KG1 (cell line): ENCODE measurements around the gene POLE.

Source experiments
- DNase-seq: peaks from one replicate; lab custom pipeline; 2025; lab: John Stamatoyannopoulos, UW

Gene POLE

DNA sequence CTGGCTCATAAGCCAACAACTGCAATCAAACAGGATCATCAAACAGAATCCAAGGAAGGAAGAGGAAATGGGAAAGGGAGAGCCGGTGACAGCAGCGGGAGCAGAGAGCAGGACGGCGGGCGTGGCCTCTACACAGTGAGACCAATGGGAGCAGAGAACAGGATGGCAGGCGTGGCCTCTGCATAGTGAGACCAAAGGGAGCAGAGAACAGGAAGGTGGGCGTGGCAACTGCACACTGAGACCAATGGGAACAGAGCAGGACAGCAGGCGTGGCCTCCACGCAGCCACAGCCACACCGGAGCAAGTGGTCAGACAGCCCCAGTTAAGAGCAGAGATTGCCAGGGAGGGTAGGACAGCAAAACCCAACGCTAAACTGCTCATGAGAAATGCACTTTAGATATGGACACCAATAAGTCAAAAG lies 93.2 kb downstream of the POLE start:
- no peak for DNase-seq

DNA sequence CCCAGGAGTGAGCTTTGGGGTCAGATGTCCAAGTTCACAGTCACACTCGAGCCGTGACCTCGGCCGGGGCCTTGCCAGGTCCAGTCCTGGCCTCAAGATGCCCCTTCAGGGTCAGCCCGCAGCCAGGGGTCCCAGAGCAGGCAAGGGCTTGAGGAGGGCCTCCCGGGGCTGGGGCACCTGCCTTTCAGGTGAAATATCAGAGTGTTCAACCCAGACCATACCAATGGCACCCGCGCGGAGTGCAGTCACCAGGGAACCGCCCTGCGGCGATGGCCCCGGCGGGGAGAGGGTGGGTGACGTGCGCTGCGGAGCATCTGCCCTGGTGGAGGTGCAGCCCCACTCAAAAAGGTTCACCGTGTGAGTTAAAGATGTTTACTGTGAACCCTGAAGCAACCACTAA lies 93.6 kb downstream of the POLE start:
- DNase-seq, result no peak

DNA sequence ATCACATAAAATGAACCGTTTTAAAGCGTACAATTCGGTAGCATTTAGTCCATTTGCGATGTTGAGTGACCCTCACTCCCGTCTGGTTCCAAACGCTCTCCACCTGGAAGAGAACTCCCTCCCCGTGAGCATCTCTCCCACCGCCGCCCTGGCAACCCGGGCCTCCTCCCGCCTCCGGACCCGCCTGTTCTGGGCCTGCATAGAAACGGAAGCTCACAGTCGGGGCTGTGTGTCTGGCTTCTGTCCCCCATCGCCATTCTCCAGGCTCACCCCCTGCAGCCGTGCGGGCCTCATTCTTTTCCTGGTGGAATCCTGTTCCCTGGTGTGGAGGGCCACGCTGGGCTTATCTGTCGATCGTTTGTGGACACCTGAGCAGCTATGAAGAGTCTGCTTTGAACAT lies 94.1 kb downstream of the POLE start:
- DNase-seq, result no peak

DNA sequence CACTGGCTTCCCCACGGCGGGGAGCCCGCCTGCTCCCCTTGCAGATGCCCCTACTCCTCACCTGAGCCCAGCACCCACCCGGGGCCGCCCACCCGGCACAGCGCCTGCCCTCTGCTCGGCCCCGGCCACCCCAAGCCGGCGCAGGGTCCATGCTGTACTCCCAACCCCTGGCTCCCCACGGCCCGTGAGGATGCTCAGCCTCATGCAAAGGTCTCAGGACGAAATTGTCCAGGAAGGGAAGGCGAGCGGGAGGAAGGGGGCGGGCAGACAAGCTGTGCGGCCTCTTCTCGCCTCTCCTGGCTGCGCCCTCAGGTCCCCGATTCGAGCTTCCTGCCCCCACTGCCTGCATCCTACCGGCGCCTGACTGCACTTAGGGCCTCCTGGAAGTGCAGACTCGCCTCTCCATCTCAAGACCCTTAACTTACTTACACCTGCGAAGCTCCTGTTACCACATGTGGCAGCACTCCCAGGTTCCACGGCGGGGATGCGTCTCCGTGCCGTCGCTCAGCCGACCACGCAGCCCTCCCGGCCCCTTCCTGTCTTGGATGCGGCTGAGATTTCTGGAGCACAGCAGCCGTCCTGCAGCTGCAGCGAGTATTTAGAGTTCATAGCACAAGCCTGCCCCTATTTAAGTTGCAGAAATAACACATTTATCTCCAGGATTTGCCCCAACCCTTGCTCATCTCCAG lies 94.7 kb downstream of the POLE start:
- no peak for DNase-seq

DNA sequence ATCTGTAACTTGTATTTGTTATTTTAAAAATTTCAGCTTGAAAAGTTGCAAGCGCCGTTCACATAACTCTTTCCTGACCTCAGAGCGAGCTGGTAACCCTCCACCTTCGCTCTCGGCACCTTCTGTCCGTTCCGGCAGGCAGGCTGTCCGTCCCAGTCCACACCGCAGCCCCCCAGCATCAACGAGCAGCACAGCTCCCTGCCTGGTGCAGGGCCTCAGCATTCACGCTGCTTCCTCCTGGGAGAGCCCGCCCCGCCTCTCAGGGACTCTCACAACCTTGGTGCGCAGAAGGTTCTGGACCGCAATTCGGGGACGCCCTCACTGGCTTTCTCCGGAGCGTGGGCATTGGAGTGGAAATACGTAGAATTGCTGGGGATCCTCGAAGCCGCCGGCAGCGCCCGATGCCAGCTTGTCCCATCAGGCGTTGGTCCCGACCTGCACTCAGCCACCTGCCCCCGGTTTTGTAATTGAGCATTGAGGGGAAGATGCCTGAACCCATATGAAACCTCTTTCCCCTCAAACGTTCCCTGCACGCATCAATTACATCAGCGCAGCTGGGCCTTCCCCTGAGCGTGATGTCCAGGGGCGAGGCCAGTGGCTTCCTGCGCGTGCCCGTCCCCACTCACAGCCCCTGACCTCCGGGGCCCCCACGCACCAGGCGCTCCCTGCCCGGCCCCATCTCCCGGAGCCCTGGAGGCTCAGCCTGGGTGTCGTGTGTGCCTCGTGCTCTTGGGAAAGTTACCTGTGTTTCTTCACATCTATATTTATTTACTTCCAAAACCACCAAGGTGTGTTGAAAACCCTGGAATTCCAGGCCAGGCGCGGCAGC lies 95.8 kb downstream of the POLE start:
- DNase-seq, result no peak

DNA sequence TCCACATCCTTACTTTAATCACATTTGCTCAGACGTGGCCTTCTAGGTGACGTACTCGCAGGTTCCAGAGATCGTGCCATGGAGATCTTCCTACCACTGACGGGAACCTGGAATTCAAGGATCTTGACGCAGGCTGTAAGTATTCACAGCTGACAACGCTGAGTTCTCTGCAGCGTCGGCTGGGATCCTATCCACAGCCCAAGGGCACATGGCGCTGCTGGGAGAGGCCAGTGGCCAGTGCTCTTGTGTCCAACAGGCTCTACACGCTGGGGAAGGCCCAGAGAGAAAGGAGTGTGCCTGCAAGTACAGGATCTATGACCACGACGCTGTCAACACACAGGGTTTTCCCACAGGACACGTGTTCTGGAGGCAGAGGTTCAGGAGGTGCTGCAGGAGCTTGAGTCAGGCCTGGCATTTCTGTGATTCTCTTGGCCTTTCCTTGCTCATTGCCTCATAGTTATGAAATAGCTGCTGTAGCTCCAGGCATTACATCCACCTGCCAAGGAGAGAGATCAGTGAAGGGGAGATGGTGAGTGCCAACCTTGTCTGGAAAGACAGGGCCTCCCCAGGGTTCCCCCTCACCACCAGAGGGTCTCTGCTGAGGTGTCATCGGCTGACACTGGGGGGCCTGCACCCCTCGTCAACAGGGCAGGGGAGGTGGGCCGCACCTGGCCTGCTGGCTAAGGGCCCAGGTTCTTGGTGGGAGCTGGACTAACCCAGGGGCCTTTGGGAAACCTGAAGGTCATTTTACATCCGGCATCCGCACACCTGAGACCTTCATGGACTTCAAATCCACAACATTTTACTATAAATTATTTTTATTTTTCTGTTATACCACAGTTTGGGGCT lies 98.1 kb downstream of the POLE start:
- DNase-seq, result no peak

DNA sequence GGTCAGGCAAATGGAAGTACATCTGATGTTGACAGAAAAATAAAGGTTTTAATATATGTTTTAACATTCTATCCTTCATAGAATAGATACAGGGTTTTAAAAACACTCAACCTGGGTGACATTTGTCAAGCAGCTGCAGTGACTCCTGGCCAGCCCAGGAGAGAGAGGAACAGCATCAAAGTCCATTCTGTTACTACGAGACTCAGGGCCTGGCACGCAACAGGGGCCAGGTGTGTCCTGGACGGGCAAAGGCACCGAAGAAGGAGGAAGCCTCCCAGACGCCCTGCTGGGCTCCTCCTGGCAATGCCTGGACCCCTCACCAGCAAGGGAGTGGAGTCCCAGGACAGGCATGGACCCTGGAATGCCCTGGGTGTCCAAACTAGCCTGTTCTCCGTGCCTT lies 98.8 kb downstream of the POLE start:
- DNase-seq, result no peak

DNA sequence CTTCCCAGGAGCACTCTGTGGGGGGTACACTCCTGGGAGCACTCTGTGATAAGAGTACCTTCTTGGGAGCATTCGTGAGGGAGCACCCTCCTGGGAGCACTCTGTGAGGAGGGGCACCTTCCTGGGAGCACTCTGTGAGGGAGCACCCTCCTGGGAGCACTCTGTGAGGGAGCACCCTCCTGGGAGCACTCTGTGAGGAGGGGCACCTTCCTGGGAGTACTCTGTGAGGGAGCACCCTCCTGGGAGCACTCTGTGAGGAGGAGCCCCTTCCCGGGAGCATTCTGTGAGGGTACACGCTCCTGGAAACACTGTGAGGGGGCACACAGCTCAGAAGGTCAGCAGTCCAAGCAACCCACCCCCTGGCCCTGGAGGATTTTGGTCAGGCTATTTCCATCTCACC lies 99.4 kb downstream of the POLE start:
- DNase-seq, result no peak

DNA sequence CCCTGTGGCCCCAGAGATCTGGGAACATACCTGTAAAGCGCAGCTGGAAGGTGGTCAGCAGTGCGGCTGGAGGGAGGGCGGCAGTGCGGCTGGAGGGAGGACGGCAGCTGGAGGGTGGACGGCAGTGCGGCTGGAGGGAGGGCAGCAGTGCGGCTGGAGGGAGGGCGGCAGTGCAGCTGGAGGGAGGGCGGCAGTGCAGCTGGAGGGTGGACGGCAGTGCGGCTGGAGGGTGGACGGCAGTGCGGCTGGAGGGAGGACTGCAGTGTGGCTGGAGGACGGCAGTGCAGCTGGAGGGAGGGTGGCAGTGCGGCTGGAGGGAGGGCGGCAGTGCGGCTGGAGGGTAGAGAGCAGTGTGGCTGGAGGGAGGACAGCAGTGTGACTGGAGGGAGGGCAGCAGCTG lies 100.2 kb downstream of the POLE start:
- no peak for DNase-seq

DNA sequence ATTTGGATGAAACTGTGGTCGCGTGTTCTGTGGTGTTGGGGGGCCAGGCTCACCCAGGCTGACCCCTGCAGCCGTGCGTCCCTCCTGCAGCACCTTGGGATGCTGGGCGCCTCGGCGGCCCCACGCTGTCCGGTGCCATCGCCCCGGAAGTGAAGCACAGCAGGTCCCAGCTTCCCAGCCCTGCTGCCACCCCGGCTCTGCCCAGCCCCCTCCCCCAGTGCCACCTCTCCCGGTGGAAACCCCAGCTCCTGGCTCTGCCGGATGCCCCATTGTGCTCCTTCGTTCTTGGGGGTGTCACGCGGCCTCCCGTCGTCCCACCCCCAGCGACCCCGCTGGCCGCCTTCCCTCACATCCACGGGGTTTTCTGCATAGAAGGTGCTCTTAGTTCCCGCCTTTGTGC lies 102.0 kb downstream of the POLE start:
- DNase-seq, result no peak

DNA sequence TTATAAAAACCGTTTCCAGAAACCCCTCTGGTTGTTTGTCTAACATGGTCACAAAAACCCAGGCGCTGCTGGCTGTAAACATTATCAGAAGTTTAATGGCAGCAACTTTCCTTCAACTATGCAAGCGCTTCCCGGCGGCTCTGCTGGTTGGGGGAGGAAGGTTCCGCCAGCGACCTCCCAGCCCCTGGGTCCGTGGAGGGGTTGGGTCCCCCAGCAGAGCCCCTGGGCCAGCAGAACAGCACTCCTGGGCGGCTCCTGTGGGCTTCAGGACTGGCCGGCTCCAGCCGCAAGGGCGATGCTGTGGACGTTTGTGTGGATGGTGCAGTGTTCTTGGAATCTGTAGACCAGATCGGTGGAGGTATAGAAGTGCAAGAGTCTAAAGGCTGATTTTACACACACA lies 102.7 kb downstream of the POLE start:
- no peak for DNase-seq

DNA sequence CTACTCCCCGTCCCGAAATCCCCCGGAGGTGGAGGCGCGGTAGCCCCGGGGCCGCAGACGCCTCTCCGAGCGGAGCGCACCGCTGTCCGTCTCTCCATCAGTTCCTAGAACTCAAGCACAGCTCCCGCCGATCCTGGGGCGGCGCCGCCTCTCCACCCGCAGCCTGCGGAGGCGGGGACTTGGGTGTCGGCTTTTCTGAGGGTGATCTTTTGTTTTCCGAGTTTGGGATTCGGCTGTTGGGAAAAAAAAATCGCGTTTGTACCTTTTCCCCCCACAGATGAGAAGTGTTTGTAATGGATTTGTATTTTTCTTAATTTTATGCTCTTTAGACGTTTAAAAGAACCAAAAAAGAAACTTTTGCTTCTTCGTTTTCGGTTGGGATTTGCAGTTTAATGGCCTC lies 103.4 kb downstream of the POLE start:
- no peak for DNase-seq

DNA sequence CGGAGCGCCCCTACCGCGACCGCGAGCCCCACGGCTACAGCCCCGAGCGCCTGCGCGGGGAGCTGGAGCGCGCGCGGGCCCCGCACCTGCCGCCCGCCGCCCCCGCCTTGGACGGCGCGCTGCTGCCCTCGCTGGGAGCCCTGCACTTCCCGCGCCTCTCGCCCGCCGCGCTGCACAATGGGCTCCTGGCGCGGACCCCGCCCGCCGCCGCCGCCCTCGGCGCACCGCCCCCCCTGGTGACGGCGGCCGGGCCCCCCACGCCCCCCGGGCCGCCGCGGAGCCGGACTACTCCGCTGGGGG lies 103.8 kb downstream of the POLE start:
- DNase-seq, result no peak

DNA sequence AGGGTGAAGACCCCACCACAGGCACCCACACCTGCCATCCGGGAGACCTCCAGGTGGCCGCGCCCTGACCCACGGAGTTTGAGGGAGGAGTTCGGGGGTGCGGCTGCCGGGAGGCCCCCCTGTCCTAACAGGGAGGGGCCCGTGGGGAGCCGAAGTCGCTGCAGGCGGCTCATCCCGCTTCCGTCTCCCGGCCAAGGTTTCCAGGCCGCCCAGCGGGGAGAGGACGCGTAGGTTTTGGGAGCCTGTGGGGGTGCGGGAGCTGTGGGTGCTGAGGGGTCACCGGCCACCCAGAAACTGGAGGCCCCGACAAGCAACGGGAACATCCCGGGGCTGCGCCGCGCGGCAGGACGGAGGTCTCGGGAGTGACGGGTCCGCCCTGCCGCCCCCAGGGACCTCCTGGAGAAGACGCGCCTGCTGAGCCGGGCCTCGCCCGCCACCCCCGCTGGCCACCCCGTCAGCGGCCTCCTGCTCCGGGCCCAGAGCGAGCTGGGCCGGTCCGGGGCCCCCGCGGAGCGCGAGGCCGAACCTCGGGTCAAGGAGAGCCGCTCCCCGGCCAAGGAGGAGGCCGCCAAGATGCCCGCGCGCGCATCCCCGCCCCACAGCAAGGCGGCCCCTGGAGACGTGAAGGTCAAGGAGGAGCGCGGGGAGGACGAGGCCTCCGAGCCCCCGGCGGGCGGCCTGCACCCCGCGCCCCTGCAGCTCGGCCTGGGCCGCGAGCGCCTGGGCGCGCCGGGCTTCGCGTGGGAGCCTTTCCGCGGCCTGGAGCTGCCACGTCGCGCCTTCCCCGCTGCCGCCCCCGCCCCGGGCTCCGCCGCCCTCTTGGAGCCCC lies 104.3 kb downstream of the POLE start:
- DNase-seq, result no peak

DNA sequence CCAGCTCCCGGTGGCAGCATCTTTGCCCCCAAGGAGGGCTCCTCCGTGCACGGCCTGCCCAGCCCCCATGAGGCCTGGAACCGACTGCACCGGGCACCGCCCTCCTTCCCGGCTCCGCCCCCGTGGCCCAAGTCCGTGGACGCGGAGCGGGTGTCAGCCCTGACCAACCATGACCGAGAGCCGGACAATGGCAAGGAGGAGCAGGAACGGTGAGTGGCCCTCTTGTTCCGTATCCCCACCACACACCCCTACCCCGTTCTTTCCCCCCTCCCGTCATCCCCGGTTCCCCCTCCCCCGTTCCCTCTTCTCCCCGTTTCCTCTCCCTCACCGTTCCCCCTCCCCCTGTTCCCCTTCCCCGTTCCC lies 105.1 kb downstream of the POLE start:
- no peak for DNase-seq

DNA sequence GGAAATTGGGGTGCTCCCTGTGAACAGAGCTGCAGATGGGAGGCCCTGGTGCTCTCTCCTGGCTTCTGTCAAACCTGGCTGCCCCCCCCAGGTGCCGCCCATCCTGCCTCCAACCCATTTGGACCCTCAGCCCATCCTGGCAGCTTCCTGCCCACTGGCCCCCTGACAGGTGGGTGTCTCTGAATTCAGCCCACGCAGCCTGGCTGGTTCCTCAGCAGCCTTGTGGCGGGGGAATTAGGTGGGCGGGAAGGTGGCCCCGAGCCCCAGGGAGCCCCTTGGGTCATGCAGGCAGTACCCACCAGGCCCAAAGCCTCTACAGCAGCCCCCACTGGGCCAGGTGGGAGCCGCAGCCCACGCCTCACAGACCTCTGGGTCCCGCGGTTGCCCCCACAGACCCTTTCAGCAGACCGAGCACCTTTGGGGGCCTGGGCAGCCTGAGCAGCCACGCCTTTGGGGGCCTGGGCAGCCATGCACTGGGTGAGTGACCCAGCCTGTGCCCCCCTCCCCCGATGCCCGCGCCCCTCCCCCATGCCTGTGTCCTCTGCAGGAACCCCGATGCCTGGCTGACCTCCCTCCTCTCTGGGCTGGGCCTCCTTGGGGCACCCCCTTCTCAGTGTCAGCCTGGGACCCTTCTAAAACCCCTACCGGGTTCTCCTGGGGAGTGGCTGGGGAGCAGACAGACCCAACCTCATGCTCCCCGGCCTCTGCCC lies 105.6 kb downstream of the POLE start:
- no peak for DNase-seq

DNA sequence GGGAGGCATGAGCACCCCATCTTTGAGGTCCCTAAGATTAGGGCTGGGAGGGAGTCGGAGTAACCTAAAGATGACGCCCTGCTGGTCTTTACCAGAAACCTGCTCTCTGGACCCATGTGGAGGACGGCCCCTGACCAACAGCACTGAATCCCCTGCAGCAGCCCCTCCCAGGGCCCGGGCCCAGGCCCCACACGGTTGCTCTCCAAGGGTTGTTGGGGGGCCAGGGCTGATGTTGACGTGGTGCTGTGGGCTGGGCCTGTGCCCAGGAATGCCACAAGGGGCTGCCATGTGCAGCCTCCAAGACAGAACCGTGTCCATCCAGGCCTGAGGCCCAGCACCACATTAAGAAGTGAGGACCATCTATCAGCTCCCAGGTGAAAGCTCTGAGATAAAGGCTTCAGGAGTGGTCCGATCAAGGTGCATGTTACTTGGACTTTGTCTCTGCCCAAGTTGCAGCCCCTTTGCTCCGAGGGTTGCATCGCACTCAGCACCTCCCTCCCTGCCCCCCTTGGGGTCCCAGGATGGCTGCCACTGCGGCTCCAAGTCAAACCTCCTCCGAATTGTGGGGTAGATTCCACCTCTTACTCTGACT lies 106.3 kb downstream of the POLE start:
- no peak for DNase-seq

DNA sequence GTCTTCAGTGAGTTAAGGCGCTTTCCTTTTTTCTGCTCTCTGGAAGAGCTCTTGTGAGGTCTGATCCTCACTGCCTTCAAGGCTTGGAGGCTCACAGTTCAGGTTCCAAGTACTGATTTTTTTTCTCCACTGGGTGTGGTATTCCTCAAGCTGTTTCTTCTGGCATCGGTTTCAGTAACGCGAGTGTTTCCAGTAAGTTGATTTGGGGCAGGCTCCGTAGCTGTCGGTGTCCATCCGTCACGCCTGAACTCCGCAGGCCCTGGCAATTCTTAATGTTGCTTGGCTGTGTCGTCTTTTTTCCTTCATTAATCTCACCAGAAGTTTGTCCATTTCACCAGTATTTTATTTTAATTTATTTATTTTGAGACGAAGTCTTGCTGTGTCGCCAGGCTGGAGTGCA lies 107.4 kb downstream of the POLE start:
- DNase-seq, result no peak

DNA sequence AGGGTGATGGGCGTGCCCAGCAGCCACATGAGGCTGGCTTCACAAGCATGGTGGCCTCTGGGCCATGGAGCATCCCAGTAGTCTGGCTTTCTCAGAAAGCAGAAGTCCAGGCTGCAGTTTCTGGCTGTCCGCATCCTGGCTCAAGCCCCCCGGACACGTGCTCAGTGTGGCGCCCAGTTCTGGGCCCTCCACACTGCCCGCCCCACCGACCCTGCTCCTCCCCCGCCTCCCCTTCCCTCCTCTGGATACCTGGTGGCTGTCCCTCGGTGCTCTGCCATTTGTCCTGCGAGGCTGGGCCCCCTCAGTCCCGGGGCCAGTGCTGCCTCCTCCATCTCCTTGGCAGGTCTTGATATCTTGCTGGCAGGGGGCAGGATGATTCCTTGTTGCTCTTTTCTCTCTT lies 108.3 kb downstream of the POLE start:
- no peak for DNase-seq

DNA sequence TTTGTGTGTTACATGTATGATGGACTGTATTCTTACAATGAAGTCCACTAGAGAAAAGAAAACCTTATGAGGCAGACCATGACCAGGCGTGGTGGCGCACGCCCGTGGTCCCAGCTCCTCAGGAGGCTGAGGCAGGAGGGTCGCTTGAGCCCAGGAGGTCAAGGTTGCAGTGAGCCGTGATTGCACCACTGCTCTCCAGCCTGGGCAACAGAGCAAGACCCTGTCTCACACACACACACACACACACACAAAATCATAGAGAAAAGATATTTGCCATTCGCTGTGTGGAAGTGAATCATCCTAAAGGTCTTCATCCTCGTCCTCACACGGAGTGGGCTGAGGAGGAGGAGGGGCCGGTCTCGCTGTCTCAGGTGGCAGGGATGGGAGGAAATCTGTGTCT lies 109.0 kb downstream of the POLE start:
- DNase-seq, result no peak
